ENCODE results near the gene ZDHHC3.

The ZDHHC3 gene

GRCh38 chr3:44969154-44969827, 6.7 kb downstream of the ZDHHC3 start:
- Histone ChIP-seq H3K4me1 (peaks cover 0 to 3% (median 2%) of the 10 kb centered on the region in 4 donors), H3K27me3 (no peaks in the 10 kb centered on the region)

GRCh38 chr3:44968447-44968858, 7.5 kb downstream of the ZDHHC3 start:
- Histone ChIP-seq H3K27me3 (no peaks in the 10 kb centered on the region), H3K4me3 (no peak overlapping the region), H3K36me3 (no peaks in the 10 kb centered on the region), H3K9me3 (no peaks in the 10 kb centered on the region), H3K4me1 (no peaks in the 10 kb centered on the region), H3K27ac (no peak overlapping the region)
- no peak for TF ChIP-seq CTCF (IDR thresholded peaks at IDR 0.05)
- intact Hi-C loops (cut with DNase I; ENCODE audit: low total_unique reads), result no loop called here
- no peak for DNase-seq

More at GRCh38 chr3:44969154-44969827, 6.7 kb downstream of the ZDHHC3 start:
- H3K27ac ChIP-seq, result no peak overlapping the region
- no peak overlapping the region for H3K4me3 ChIP-seq
- no peak for DNase-seq
- intact Hi-C loops (cut with DNase I; ENCODE audit: low total_unique reads), result no loop called here
- no peak for TF ChIP-seq CTCF (IDR thresholded peaks at IDR 0.05)
- H3K36me3 ChIP-seq, result no peaks in the 10 kb centered on the region
- no peaks in the 10 kb centered on the region for H3K9me3 ChIP-seq

GRCh38 chr3:44966795-44967278, 9.1 kb downstream of the ZDHHC3 start:
- no peak overlapping the region for H3K4me3 ChIP-seq
- TF ChIP-seq CTCF (IDR thresholded peaks at IDR 0.05), result no peak
- no peaks in the 10 kb centered on the region for H3K27me3 ChIP-seq
- H3K36me3 ChIP-seq, result no peaks in the 10 kb centered on the region
- H3K4me1 ChIP-seq, result no peaks in the 10 kb centered on the region
- DNase-seq, result no peak
- H3K27ac ChIP-seq, result no peak overlapping the region
- no peaks in the 10 kb centered on the region for H3K9me3 ChIP-seq
- intact Hi-C loops (cut with DNase I; ENCODE audit: low total_unique reads), result no loop called here

GRCh38 chr3:44965165-44965564, 10.8 kb downstream of the ZDHHC3 start:
- DNase-seq, result no peak
- H3K4me1 ChIP-seq, result peaks cover 0 to 4% (median 0%) of the 10 kb centered on the region in 4 donors
- no peaks in the 10 kb centered on the region for H3K27me3 ChIP-seq
- no peak for TF ChIP-seq CTCF (IDR thresholded peaks at IDR 0.05)
- H3K4me3 ChIP-seq, result no peak overlapping the region
- H3K9me3 ChIP-seq, result no peaks in the 10 kb centered on the region
- intact Hi-C loops (cut with DNase I; ENCODE audit: low total_unique reads), result no loop called here
- H3K27ac ChIP-seq, result no peak overlapping the region
- H3K36me3 ChIP-seq, result no peaks in the 10 kb centered on the region

GRCh38 chr3:44963571-44964325, 12.2 kb downstream of the ZDHHC3 start:
- Histone ChIP-seq H3K9me3 (no peaks in the 10 kb centered on the region), H3K36me3 (peaks cover 4% of the 10 kb centered on the region in 3 donors), H3K27me3 (no peaks in the 10 kb centered on the region), H3K27ac (no peak overlapping the region), H3K4me3 (no peak overlapping the region), H3K4me1 (peaks cover 0 to 4% (median 0%) of the 10 kb centered on the region in 4 donors)
- no peak for TF ChIP-seq CTCF (IDR thresholded peaks at IDR 0.05)
- intact Hi-C loops (cut with DNase I; ENCODE audit: low total_unique reads), result no loop called here
- DNase-seq, result no peak
